Stimulated activated CD8-positive, alpha-beta memory T cell treated with anti-CD3 and anti-CD28 coated beads, Interleukin-4, amount 100 ng/mL, for 48 hours (primary cell): ENCODE results near the gene SRGAP1.

ENCODE experiments used
- DNase-seq: peaks from one replicate; pipeline ENCODE4 v3.0.0-alpha.2; 2020

SRGAP1 gene

GRCh38 chr12:63977441-63977840 is 132.9 kb downstream of the SRGAP1 start:
- no peak for DNase-seq

- DNase-seq, result no peak
Observed at GRCh38 chr12:63978519-63978918, 134.0 kb downstream of the SRGAP1 start.

- DNase-seq, result no peak
Observed at GRCh38 chr12:63980211-63980610, 135.7 kb downstream of the SRGAP1 start.

GRCh38 chr12:63981343-63981742 is 136.8 kb downstream of the SRGAP1 start:
- no peak for DNase-seq

GRCh38 chr12:63982604-63983295 is 138.2 kb downstream of the SRGAP1 start:
- no peak for DNase-seq

- no peak for DNase-seq
Observed at GRCh38 chr12:63985456-63985855, 141.0 kb downstream of the SRGAP1 start.

GRCh38 chr12:63985945-63986344 is 141.4 kb downstream of the SRGAP1 start:
- no peak for DNase-seq

- DNase-seq, result no peak
Observed at GRCh38 chr12:63989301-63989845, 144.9 kb downstream of the SRGAP1 start.

GRCh38 chr12:63990828-63991547 is 146.5 kb downstream of the SRGAP1 start:
- no peak for DNase-seq

- DNase-seq, result no peak
Observed at GRCh38 chr12:63994704-63995103, 150.2 kb downstream of the SRGAP1 start.

- no peak for DNase-seq
Observed at GRCh38 chr12:63995512-63995911, 151.0 kb downstream of the SRGAP1 start.

- no peak for DNase-seq
Observed at GRCh38 chr12:63996556-63996955, 152.1 kb downstream of the SRGAP1 start.

- DNase-seq, result no peak
Observed at GRCh38 chr12:63997198-63997597, 152.7 kb downstream of the SRGAP1 start.

GRCh38 chr12:63998584-63998983 is 154.1 kb downstream of the SRGAP1 start:
- no peak for DNase-seq

GRCh38 chr12:63999853-64000252 is 155.4 kb downstream of the SRGAP1 start:
- DNase-seq, result no peak

GRCh38 chr12:64001439-64001838 is 156.9 kb downstream of the SRGAP1 start:
- no peak for DNase-seq

- DNase-seq, result no peak
Observed at GRCh38 chr12:64004641-64005040, 160.1 kb downstream of the SRGAP1 start.

GRCh38 chr12:64006211-64006825 is 161.8 kb downstream of the SRGAP1 start:
- no peak for DNase-seq

GRCh38 chr12:64007853-64008252 is 163.4 kb downstream of the SRGAP1 start:
- DNase-seq, result no peak

GRCh38 chr12:64008596-64008995 is 164.1 kb downstream of the SRGAP1 start:
- DNase-seq, result no peak

- no peak for DNase-seq
Observed at GRCh38 chr12:64009321-64010068, 165.0 kb downstream of the SRGAP1 start.

- no peak for DNase-seq
Observed at GRCh38 chr12:64010069-64010686, 165.7 kb downstream of the SRGAP1 start.

- no peak for DNase-seq
Observed at GRCh38 chr12:64016521-64016920, 172.0 kb downstream of the SRGAP1 start.
